Hepatocyte (in vitro differentiated cells): Measurements from ENCODE around the gene SRSF8.

Experiments
- CTCF ChIP-seq: fragments of 200-600 bp; sonication (generic); IDR thresholded peaks from 2 replicates; pipeline ENCODE4 v1.5.1; 2016; ENCODE audit warnings: antibody characterized with exemption, mild to moderate bottlenecking; ENCODE audit not compliant: poor library complexity
- EZH2 ChIP-seq: fragments of 200-600 bp; sonication (generic); IDR thresholded peaks from 2 replicates; pipeline ENCODE4 v1.6.1; 2016; ENCODE audit warnings: antibody characterized with exemption, mild to moderate bottlenecking, borderline replicate concordance
- EZH2phosphoT487 ChIP-seq: fragments of 200-600 bp; sonication (generic); IDR thresholded peaks from one replicate; pipeline ENCODE4 v1.6.1; 2018; ENCODE audit warnings: antibody characterized with exemption, mild to moderate bottlenecking, low read depth, moderate library complexity; ENCODE audit not compliant: unreplicated experiment, severe bottlenecking

GRCh38 chr11:95042906-95043305 is 23.8 kb upstream of the SRSF8 start:
- TF ChIP-seq CTCF (no peak), EZH2phosphoT487 (no peak), EZH2 (no peak)
